ENCODE results near the gene CORO7.
A peak's percentile ranks its signal among the peaks of the same experiment; 100 is the strongest.

The CORO7 gene

GRCh38 chr16:4352843-4353242, 63.6 kb downstream of the CORO7 start:
- no peak for DNase-seq (ENCODE audit: low read depth in 2 of 2)
- no peak for TF ChIP-seq CTCF (IDR thresholded peaks at IDR 0.05; ENCODE audit: low read depth, low read length)
- H3K4me3 ChIP-seq (replicated peaks in 1 of 2; ENCODE audit: low read depth in 2 of 2, low read length in 2 of 2) = no peak overlapping the region

DNA sequence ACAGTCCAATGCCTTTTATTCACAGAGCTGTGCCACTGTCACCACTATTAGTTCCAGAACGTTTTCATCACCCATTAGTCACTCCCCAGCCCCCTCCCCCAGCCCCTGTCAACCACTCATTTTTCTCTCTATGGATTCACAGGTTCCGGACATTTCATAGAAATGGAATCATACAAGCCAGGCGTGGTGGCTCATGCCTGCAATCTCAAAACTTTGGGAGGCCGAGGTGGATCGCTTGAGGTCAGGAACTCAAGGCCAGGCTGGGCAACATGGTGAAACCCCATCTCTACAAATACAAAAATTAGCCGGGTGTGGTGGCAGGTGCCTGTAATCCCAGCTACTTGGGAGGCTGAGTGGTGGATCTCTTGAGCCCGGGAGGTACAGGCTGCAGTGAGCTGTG, 64.5 kb downstream of the CORO7 start:
- TF ChIP-seq CTCF (IDR thresholded peaks at IDR 0.05; ENCODE audit: low read depth, low read length) = no peak
- peak in 1 of 2 donors; percentile 69 for DNase-seq (ENCODE audit: low read depth in 2 of 2)
- H3K4me3 ChIP-seq (replicated peaks in 1 of 2; ENCODE audit: low read depth in 2 of 2, low read length in 2 of 2) = no peak overlapping the region

- DNase-seq (ENCODE audit: low read depth in 2 of 2) = peak; percentile 94 to 96
- peak within 1 kb of the TSS; percentile 71 to 88 for H3K4me3 ChIP-seq (replicated peaks in 1 of 2; ENCODE audit: low read depth in 2 of 2, low read length in 2 of 2)
- TF ChIP-seq CTCF (IDR thresholded peaks at IDR 0.05; ENCODE audit: low read depth, low read length) = no peak
Observed at GRCh38 chr16:4350787-4351659, 65.4 kb downstream of the CORO7 start, which contains the start of gene PAM16. TSS of gene PAM16 (minus strand) at chr16:4351321. CDS start at chr16:4351234, 87 bp downstream.

DNA sequence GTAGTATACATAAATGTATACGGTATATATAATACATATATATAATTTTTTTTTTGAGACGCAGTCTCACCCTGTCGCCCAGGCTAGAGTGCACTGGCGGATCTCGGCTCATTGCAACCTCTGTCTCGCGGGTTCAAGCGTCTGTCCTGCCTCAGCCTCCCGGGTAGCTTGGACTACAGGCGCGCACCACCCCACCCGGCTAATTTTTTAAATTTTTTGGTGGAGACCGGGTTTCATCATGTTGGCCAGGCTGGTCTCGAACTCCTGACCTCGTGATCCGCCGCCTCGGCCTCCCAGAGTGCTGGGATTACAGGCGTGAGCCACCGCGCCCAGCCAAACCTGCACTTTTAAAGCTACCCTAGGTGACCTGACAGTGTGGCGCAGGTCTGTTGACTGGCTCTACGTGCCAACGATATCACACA, 66.0 kb downstream of the CORO7 start:
- DNase-seq (ENCODE audit: low read depth in 2 of 2) = no peak
- peak overlapping the region; percentile 71 to 88 for H3K4me3 ChIP-seq (replicated peaks in 1 of 2; ENCODE audit: low read depth in 2 of 2, low read length in 2 of 2)
- no peak for TF ChIP-seq CTCF (IDR thresholded peaks at IDR 0.05; ENCODE audit: low read depth, low read length)

DNA sequence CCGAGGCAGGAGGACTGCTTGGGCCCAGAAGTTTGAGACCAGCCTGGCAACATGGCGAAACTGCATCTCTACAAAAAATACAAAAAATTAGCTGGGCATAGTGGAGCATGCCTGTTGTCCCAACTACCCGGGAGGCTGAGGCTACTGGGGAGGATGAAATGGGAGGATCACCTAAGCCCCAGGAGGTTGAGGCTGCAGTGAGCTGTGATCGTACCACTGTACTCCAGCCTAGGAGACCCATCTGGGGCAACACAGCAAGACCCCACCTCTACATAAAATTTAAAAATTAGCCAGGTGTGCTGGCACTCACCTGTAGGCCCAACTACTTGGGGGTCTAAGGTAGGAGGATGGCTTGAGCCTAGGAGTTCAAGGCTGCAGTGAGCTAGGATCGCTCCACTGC, 67.1 kb downstream of the CORO7 start:
- DNase-seq (ENCODE audit: low read depth in 2 of 2) = no peak
- no peak for TF ChIP-seq CTCF (IDR thresholded peaks at IDR 0.05; ENCODE audit: low read depth, low read length)
- no peak overlapping the region for H3K4me3 ChIP-seq (replicated peaks in 1 of 2; ENCODE audit: low read depth in 2 of 2, low read length in 2 of 2)

- TF ChIP-seq CTCF (IDR thresholded peaks at IDR 0.05; ENCODE audit: low read depth, low read length) = no peak
- no peak overlapping the region for H3K4me3 ChIP-seq (replicated peaks in 1 of 2; ENCODE audit: low read depth in 2 of 2, low read length in 2 of 2)
- DNase-seq (ENCODE audit: low read depth in 2 of 2) = no peak
Observed at GRCh38 chr16:4347765-4348509, 68.5 kb downstream of the CORO7 start.

Measured in cardiac fibroblast (primary cell).